ENCODE data around the gene ATXN3L.

GRCh38 chrX:13323241-13323640 is 3.4 kb upstream of the ATXN3L start:
- TF ChIP-seq CTCF (conservative IDR thresholded peaks at IDR 0.05 in 1 of 2, IDR thresholded peaks at IDR 0.05 in 1 of 2; ENCODE audit: low read depth in 1 of 2, low read length in 2 of 2) = no peak
- no peak for TF ChIP-seq EZH2 (IDR thresholded peaks at IDR 0.05; ENCODE audit: low read length, missing control alignments)

Data from fibroblast of lung (primary cell).